Tibial nerve (tissue), 4 donors: ENCODE results near the gene PDZD4. TPM values are rescaled to one million over a fixed set of nuclear protein-coding genes. Genes with fewer than 3 reads are reported as not detected.

Source experiments
- DNase-seq, 2 donors: peaks; one replicate each; pipeline ENCODE4 v3.0.0-alpha.2; 2019; ENCODE audit warnings: low spot score in 2 of 2
- H3K27ac ChIP-seq, 4 donors: fragments of 200-600 bp; sonication (generic) in 3 of 4; one replicate each; pipeline ENCODE4 v1.5.1; 2017 to 2019; ENCODE audit warnings: mild to moderate bottlenecking in 1 of 4
- H3K27me3 ChIP-seq, 2 donors: fragments of 200-600 bp; sonication (generic) in 1 of 2; one replicate each; pipeline versions ENCODE4 v1.5.1 to v1.6.0; 2017 to 2019
- H3K36me3 ChIP-seq, 3 donors: fragments of 200-600 bp; sonication (generic); one replicate each; pipeline ENCODE4 v1.5.1; 2018 to 2019
- H3K4me1 ChIP-seq, 4 donors: fragments of 200-600 bp; sonication (generic) in 3 of 4; one replicate each; pipeline ENCODE4 v1.5.1; 2017 to 2019
- H3K4me3 ChIP-seq, 4 donors: fragments of 200-600 bp; sonication (generic) in 3 of 4; one replicate each; pipeline ENCODE4 v1.5.1; 2017 to 2019; ENCODE audit warnings: mild to moderate bottlenecking in 1 of 4, moderate library complexity in 1 of 4
- H3K9me3 ChIP-seq, 4 donors: fragments of 200-600 bp; sonication (generic) in 3 of 4; one replicate each; pipeline ENCODE4 v1.5.1; 2017 to 2019
- CTCF ChIP-seq, 5 experiments: fragments of 200-600 bp in 3 of 5; fragments of 450-650 bp in 2 of 5; sonication (generic) in 3 of 5; IDR thresholded peaks; one replicate each; pipeline ENCODE4 v1.5.1; 2016 to 2019; ENCODE audit warnings: antibody characterized with exemption in 5 of 5, mild to moderate bottlenecking in 3 of 5, moderate library complexity in 2 of 5
- EP300 ChIP-seq, 2 donors: sonication (generic); formaldehyde crosslinking; IDR thresholded peaks; one replicate each; pipeline ENCODE4 v1.6.1; 2017; ENCODE audit warnings: antibody characterized with exemption in 2 of 2, mild to moderate bottlenecking in 1 of 2
- POLR2A ChIP-seq, 2 donors: fragments of 450-650 bp; IDR thresholded peaks; one replicate each; pipeline ENCODE4 v1.6.1; 2017; ENCODE audit warnings: antibody characterized with exemption in 2 of 2, mild to moderate bottlenecking in 2 of 2, moderate library complexity in 2 of 2
- WGBS, 2 donors: methylation state at CpG; one replicate each; pipeline ENCODE4 v1.1.5; 2018; 5-methylcytosine and 5-hydroxymethylcytosine counted together
- total RNA-seq, 4 donors: library from RNA; depleted of rRNA; stranded (reverse); fragments of >200 nt; gene quantifications; one replicate each; pipeline ENCODE4 v1.1.0, GENCODE V29; 2016

Gene PDZD4
- total RNA-seq, 4 donors from 2014 or later = 19.9 to 24.6 (median 21.2) TPM

DNA sequence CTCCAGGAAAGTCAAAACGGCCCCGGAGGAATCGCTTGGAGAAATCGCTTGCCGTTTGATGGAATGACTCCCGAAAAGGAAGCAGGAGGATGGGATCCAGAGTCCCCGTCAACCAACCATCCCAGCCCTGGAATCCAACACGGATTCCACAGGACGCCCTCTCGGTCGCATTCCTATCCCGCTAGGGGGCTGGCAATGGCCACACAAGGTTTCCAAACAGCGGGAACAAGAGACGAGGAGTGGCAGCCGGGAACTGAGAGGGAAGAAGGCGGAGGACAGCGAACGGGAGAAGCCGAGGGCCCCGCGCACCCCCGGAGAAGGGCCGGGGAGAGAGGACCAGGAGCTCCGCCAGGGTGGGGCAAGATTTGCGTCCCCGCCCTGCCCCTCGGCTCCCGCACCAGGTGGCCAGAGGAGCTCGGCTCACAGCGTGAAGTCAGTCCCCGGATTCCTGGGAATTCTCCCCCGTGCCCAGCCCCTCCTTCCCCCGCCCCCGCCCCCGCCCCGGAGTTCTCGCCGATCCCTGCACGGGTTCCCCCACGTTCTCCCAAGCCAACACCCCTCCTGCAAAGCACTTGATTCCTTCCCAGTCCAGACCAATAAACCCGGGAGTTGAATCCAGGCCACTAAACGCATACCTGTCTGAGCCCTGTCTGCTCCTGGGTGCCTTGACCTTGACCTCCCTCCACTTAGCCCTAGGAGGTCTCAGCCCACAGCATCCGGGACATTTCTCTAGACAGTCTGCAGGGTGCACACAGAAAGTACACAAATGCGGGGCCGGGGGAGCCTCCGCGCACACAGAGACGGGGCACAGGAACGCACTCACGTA is 1.4 kb downstream of the PDZD4 start:
- Histone ChIP-seq H3K27ac (peak overlapping the region in 3 of 4 donors; percentile 45 to 75 (median 73)), H3K36me3 (no peaks in the 10 kb centered on the region), H3K4me3 (peak overlapping the region; percentile 35 to 62 (median 48)), H3K4me1 (peaks cover 0 to 13% (median 0%) of the 10 kb centered on the region in 4 donors), H3K9me3 (no peaks in the 10 kb centered on the region), H3K27me3 (peaks cover 0 to 32% of the 10 kb centered on the region in 2 donors)
- WGBS, 2 donors = 5 to 21% methylated on average over 24 to 48 of the region's 50 CpGs
- TF ChIP-seq EP300 (IDR thresholded peaks at IDR 0.05) (no peak), POLR2A (IDR thresholded peaks at IDR 0.05) (no peak), CTCF (IDR thresholded peaks at IDR 0.05) (no peak)
- DNase-seq = no peak

DNA sequence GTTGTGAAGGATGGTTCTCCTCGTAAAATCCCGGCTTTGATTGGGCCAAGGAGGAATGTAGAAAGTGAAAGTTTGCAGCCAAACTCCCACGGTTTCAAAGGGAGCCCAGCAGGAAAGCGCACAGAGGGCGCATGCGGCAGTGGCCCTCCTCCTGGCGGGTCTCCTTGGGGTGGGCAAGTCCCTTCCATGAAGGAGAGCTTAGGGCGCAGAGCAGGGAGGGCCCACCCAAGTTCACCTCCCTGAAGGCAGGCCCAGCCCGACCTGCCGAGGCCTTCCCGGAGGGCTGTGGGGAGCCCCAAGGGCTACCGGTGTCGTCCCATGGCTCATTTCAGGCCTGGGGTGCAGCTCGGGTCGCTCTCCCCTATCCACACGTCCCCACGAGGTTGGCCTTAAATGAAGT is 2.0 kb downstream of the PDZD4 start:
- WGBS, 2 donors = 44 to 48% methylated on average over 12 of the region's 17 CpGs
- Histone ChIP-seq H3K27me3 (peaks cover 0 to 38% of the 10 kb centered on the region in 2 donors), H3K9me3 (no peaks in the 10 kb centered on the region), H3K4me3 (peak overlapping the region; percentile 35 to 62 (median 48)), H3K36me3 (no peaks in the 10 kb centered on the region), H3K27ac (peak overlapping the region in 3 of 4 donors; percentile 45 to 75 (median 73)), H3K4me1 (peaks cover 0 to 13% (median 0%) of the 10 kb centered on the region in 4 donors)
- no peak for TF ChIP-seq CTCF (IDR thresholded peaks at IDR 0.05)
- DNase-seq = no peak

GRCh38 chrX:153827903-153828302 is 2.4 kb downstream of the PDZD4 start:
- no peaks in the 10 kb centered on the region for H3K9me3 ChIP-seq
- H3K4me3 ChIP-seq = peak overlapping the region in 2 of 4 donors; percentile 52 to 62
- H3K4me1 ChIP-seq = peaks cover 0 to 13% (median 0%) of the 10 kb centered on the region in 4 donors
- H3K27ac ChIP-seq = peak overlapping the region in 3 of 4 donors; percentile 40 to 75 (median 45)
- WGBS, 2 donors = 57 to 88% methylated on average over 5 to 9 of the region's 9 CpGs
- peaks cover 0 to 38% of the 10 kb centered on the region in 2 donors for H3K27me3 ChIP-seq
- DNase-seq = no peak
- H3K36me3 ChIP-seq = no peaks in the 10 kb centered on the region
- TF ChIP-seq POLR2A (IDR thresholded peaks at IDR 0.05) (no peak), EP300 (IDR thresholded peaks at IDR 0.05) (no peak), CTCF (IDR thresholded peaks at IDR 0.05) (no peak)

DNA sequence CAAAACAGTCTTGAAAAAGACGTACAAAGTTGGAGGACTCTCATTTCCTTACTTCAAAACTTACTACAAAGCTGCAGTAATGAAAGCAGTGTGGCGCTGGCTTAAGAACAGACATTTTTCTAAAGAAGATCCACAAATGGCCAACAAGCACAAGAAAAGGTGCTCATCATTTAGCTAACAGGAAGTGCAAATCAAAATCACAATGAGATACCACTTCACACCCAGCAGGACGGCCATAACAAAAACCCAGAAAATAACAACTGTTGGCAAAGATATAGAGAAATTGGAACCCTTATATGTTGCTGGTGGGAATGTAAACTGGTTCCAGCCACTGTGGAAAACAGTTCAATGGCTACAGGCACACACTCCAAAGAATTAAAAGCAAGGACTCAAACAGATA is 3.3 kb downstream of the PDZD4 start:
- H3K27me3 ChIP-seq = peaks cover 0 to 32% of the 10 kb centered on the region in 2 donors
- no peaks in the 10 kb centered on the region for H3K9me3 ChIP-seq
- no peak for DNase-seq
- no peak overlapping the region for H3K27ac ChIP-seq
- WGBS, 2 donors = 66 to 84% methylated on average over 3 of the region's 3 CpGs
- TF ChIP-seq POLR2A (IDR thresholded peaks at IDR 0.05) (no peak), CTCF (IDR thresholded peaks at IDR 0.05) (no peak), EP300 (IDR thresholded peaks at IDR 0.05) (no peak)
- no peak overlapping the region for H3K4me3 ChIP-seq
- peaks cover 0 to 13% (median 0%) of the 10 kb centered on the region in 4 donors for H3K4me1 ChIP-seq
- H3K36me3 ChIP-seq = no peaks in the 10 kb centered on the region

DNA sequence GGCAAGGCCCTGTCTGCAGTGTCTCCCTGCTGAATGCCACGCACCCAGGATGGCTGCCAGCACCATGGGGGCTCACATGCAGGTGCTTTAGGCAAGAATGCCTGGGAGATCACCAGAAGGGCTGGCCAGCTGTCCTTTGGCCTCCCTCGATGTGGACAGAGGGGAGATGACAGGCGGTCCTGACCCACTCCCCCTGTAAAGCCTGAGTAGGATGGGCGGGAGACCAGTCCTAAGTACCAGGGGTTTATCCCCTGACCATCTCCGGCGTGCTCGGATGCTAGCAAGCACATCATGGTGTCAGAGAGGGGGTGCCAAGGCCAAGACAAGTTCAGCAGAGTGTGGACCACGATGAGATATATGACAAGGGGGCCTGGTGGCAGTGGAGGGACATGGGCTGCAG is 5.3 kb downstream of the PDZD4 start:
- no peak for DNase-seq
- Histone ChIP-seq H3K4me1 (peaks cover 0 to 10% (median 0%) of the 10 kb centered on the region in 4 donors), H3K27ac (no peak overlapping the region), H3K36me3 (no peaks in the 10 kb centered on the region), H3K27me3 (peaks cover 0 to 23% of the 10 kb centered on the region in 2 donors), H3K4me3 (no peak overlapping the region), H3K9me3 (no peaks in the 10 kb centered on the region)
- no peak for TF ChIP-seq POLR2A (IDR thresholded peaks at IDR 0.05)
- no peak for TF ChIP-seq EP300 (IDR thresholded peaks at IDR 0.05)
- TF ChIP-seq CTCF (IDR thresholded peaks at IDR 0.05) = no peak
- 77 to 94% methylated on average over 5 of the region's 8 CpGs for WGBS, 2 donors
